Measurements from ENCODE around the gene RNF31. TPM values are rescaled to one million over a fixed set of nuclear protein-coding genes. Genes with fewer than 3 reads are reported as not detected.

Gene RNF31
- total RNA-seq, 2 experiments from 2014 or later = 46.0 to 57.8 TPM

DNA sequence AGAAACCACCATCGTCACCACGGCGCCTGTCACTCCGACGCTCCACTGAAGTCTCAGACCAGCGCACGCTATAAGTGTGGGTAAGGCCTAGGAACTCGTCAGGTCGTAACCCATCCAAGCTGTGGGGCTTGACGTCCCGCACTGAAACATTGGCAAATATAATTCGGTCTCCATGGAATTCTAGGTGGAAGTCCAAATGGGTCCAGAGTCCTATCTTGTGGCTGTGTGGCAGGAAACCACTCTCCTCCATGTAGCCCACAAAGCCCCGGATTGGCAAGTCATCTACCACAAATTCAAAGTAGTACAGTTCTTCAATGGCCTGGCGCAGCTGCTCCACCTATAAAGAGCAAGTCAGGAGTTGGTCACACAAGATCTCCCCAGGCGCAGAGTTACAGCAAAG, 45.6 kb downstream of the RNF31 start:
- ChIA-PET POLR2A (no interaction called here), CTCF (no interaction called here)
- Mint-ChIP-seq H3K27ac (peak overlapping the region; percentile 77), H3K27me3 (no peaks in the 10 kb centered on the region), H3K4me3 (peak overlapping the region; percentile 76), H3K9me3 (no peaks in the 10 kb centered on the region), H3K4me1 (ENCODE audit: low read depth) (peaks cover 61% of the 10 kb centered on the region), H3K36me3 (ENCODE audit: low read depth) (peaks cover 62% of the 10 kb centered on the region)
- DNase-seq (no peak), ATAC-seq (ENCODE audit: poor library complexity) (no peak)
- H3K4me1 ChIP-seq (ENCODE audit: insufficient read depth, low read length) = peaks cover 51% of the 10 kb centered on the region
- H3K4me3 ChIP-seq (ENCODE audit: low read length) = no peak overlapping the region
- no peak overlapping the region for H3K27ac ChIP-seq (ENCODE audit: low read depth in 1 of 2, low read length in 2 of 2)
- H3K27me3 ChIP-seq (ENCODE audit: control insufficient read depth in 1 of 2, insufficient read depth in 2 of 2, low read length in 2 of 2) = no peaks in the 10 kb centered on the region
- H3K36me3 ChIP-seq (ENCODE audit: insufficient read depth, low read length) = peaks cover 20% of the 10 kb centered on the region
- intact Hi-C loops (cut with DNase I, micrococcal nuclease) = no loop called here
- H3K9me3 ChIP-seq (ENCODE audit: control insufficient read depth in 1 of 2, insufficient read depth in 1 of 2, low read length in 2 of 2) = no peaks in the 10 kb centered on the region
- TF ChIP-seq CTCF (IDR thresholded peaks at IDR 0.05) = no peak

- H3K4me1 ChIP-seq (ENCODE audit: insufficient read depth, low read length) = peaks cover 41% of the 10 kb centered on the region
These were observed 47.0 kb downstream of the RNF31 start for GRCh38 chr14:24194186-24194872.

DNA sequence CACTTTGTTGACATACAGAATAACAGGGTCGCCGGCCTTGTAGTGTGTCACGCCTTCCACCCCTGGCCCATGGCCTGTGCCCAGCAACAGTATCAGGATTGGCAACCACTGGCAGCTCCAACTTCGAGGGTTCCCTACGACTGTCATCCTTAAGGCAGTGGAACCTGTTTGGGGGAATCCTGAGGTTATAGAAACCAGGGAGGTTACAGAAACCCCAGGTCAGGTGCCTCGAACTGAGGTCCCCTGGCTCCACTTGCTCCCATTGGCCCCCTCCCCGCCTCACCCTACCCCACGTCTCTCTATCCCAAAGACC, 47.5 kb downstream of the RNF31 start:
- peaks cover 26% of the 10 kb centered on the region for H3K36me3 ChIP-seq (ENCODE audit: insufficient read depth, low read length)
- no peaks in the 10 kb centered on the region for H3K9me3 ChIP-seq (ENCODE audit: control insufficient read depth in 1 of 2, insufficient read depth in 1 of 2, low read length in 2 of 2)
- H3K27me3 ChIP-seq (ENCODE audit: control insufficient read depth in 1 of 2, insufficient read depth in 2 of 2, low read length in 2 of 2) = no peaks in the 10 kb centered on the region
- H3K4me3 ChIP-seq (ENCODE audit: low read length) = peak overlapping the region; percentile 93
- H3K27ac ChIP-seq (ENCODE audit: low read depth in 1 of 2, low read length in 2 of 2) = peak overlapping the region; percentile 97 to 99
- intact Hi-C loops (cut with DNase I, micrococcal nuclease) = loop anchor here (1.0 to 5.0 kb wide), 4 partner anchors 18 to 58 kb away; partner anchors contain the start of genes CHMP4A (in 1 of the 2), GMPR2 (in 1 of the 2), IRF9 (in 1 of the 2) and NEDD8 (in 1 of the 2)
- Mint-ChIP-seq H3K27me3 (no peaks in the 10 kb centered on the region), H3K4me3 (peak overlapping the region; percentile 87), H3K27ac (peak overlapping the region; percentile 92), H3K4me1 (ENCODE audit: low read depth) (peaks cover 57% of the 10 kb centered on the region), H3K36me3 (ENCODE audit: low read depth) (peaks cover 65% of the 10 kb centered on the region), H3K9me3 (no peaks in the 10 kb centered on the region)
- H3K4me1 ChIP-seq (ENCODE audit: insufficient read depth, low read length) = peaks cover 37% of the 10 kb centered on the region
- CTCF ChIA-PET = interaction anchor here (0.5 to 2.6 kb wide), 10 partner anchors 8 to 1335 kb away, joined by 3 to 14 read pairs (median 4); partner anchors contain the start of genes CHMP4A, IRF9, MDP1 and TINF2
- TF ChIP-seq CTCF (IDR thresholded peaks at IDR 0.05) = no peak
- DNase-seq = no peak
- POLR2A ChIA-PET = interaction anchor here (0.9 to 4.0 kb wide), 15 partner anchors 9 to 236 kb away, joined by 3 to 99 read pairs (median 12); partner anchors contain the start of genes CBLN3, CHMP4A, DCAF11 and DHRS1
- no peak for ATAC-seq (ENCODE audit: poor library complexity)

More at GRCh38 chr14:24194186-24194872, 47.0 kb downstream of the RNF31 start:
- Mint-ChIP-seq H3K27ac (peak overlapping the region; percentile 92), H3K4me1 (ENCODE audit: low read depth) (peaks cover 58% of the 10 kb centered on the region), H3K9me3 (no peaks in the 10 kb centered on the region), H3K36me3 (ENCODE audit: low read depth) (peaks cover 64% of the 10 kb centered on the region), H3K4me3 (peak overlapping the region; percentile 87), H3K27me3 (no peaks in the 10 kb centered on the region)
- H3K36me3 ChIP-seq (ENCODE audit: insufficient read depth, low read length) = peaks cover 26% of the 10 kb centered on the region
- ChIA-PET POLR2A (interaction anchor here (0.7 to 4.0 kb wide), 11 partner anchors 9 to 236 kb away, joined by 3 to 99 read pairs (median 14); partner anchors contain the start of genes CBLN3, CHMP4A, DCAF11 and EMC9), CTCF (interaction anchor here (0.5 to 2.6 kb wide), 6 partner anchors 21 to 113 kb away, joined by 3 to 14 read pairs (median 4); partner anchors contain the start of genes IRF9, MDP1 and TINF2)
- ATAC-seq (ENCODE audit: poor library complexity) (no peak), DNase-seq (no peak)
- no peak for TF ChIP-seq CTCF (IDR thresholded peaks at IDR 0.05)
- H3K9me3 ChIP-seq (ENCODE audit: control insufficient read depth in 1 of 2, insufficient read depth in 1 of 2, low read length in 2 of 2) = no peaks in the 10 kb centered on the region
- intact Hi-C loops (cut with DNase I, micrococcal nuclease) = loop anchor here in 1 of 2 experiments (2.0 kb wide), 1 partner anchor 58 kb away; the partner anchor contains the start of gene PSME1
- peak overlapping the region; percentile 93 for H3K4me3 ChIP-seq (ENCODE audit: low read length)
- H3K27me3 ChIP-seq (ENCODE audit: control insufficient read depth in 1 of 2, insufficient read depth in 2 of 2, low read length in 2 of 2) = no peaks in the 10 kb centered on the region
- peak overlapping the region; percentile 97 to 99 for H3K27ac ChIP-seq (ENCODE audit: low read depth in 1 of 2, low read length in 2 of 2)
